Fibroblast of lung (primary cell): ENCODE data around the gene OR52B2. TPM values are rescaled to one million over a fixed set of nuclear protein-coding genes. Genes with fewer than 3 reads are reported as not detected.

Source experiments
- DNase-seq, 2 donors: peaks; one replicate each; pipeline versions ENCODE4 v3.0.0 to v3.0.0-alpha.2; 2010; ENCODE audit warnings: low read depth in 2 of 2
- H2AFZ ChIP-seq: 2 replicates; pipeline ENCODE4 v1.5.1; 2012; ENCODE audit warnings: low read length, control low read depth, inconsistent platforms
- H3K27ac ChIP-seq: 2 replicates; pipeline ENCODE4 v1.5.1; 2011; ENCODE audit warnings: low read length, control low read depth; ENCODE audit not compliant: insufficient read depth
- H3K27me3 ChIP-seq: 2 replicates; pipeline ENCODE4 v1.5.1; 2011; ENCODE audit warnings: mild to moderate bottlenecking, low read length; ENCODE audit not compliant: control insufficient read depth, insufficient read depth
- H3K36me3 ChIP-seq: 2 replicates; pipeline ENCODE4 v1.5.1; 2011; ENCODE audit warnings: low read length; ENCODE audit not compliant: control insufficient read depth, insufficient read depth
- H3K4me1 ChIP-seq: 2 replicates; pipeline ENCODE4 v1.5.1; 2011; ENCODE audit warnings: low read length; ENCODE audit not compliant: control insufficient read depth, insufficient read depth; ENCODE audit errors: extremely low read depth
- H3K4me2 ChIP-seq: 2 replicates; pipeline ENCODE4 v1.5.1; 2011; ENCODE audit warnings: low read length, control low read depth; ENCODE audit not compliant: insufficient read depth; ENCODE audit errors: extremely low read depth
- H3K4me3 ChIP-seq, 4 experiments: fragments of 200-600 bp in 1 of 4; sonication (generic) in 1 of 4; replicated peaks in 1 of 4; 2 replicates each; pipeline ENCODE4 v1.5.1; 2011 to 2016; ENCODE audit warnings: low read length in 4 of 4, low read depth in 3 of 4, mild to moderate bottlenecking in 3 of 4, control low read depth in 2 of 4, inconsistent platforms in 1 of 4, mixed read lengths in 1 of 4; ENCODE audit not compliant: insufficient read depth in 1 of 4; ENCODE audit errors: control extremely low read depth in 1 of 4
- H3K79me2 ChIP-seq: 2 replicates; pipeline ENCODE4 v1.5.1; 2012; ENCODE audit warnings: mild to moderate bottlenecking, low read length, inconsistent platforms; ENCODE audit not compliant: control insufficient read depth, insufficient read depth
- H3K9ac ChIP-seq: 2 replicates; pipeline ENCODE4 v1.5.1; 2011; ENCODE audit warnings: mild to moderate bottlenecking, low read length, control low read depth; ENCODE audit not compliant: insufficient read depth
- H3K9me3 ChIP-seq: 2 replicates; pipeline ENCODE4 v1.5.1; 2012; ENCODE audit warnings: low read depth, low read length; ENCODE audit not compliant: control insufficient read depth, insufficient read depth
- H4K20me1 ChIP-seq: 2 replicates; pipeline ENCODE4 v1.5.1; 2011; ENCODE audit warnings: low read length; ENCODE audit not compliant: control insufficient read depth, insufficient read depth; ENCODE audit errors: extremely low read depth
- CTCF ChIP-seq, 2 donors: IDR thresholded peaks in 1 of 2; conservative IDR thresholded peaks in 1 of 2; 1 replicate in 1 of 2; 2 replicates in 1 of 2; pipeline ENCODE4 v1.5.1; 2011 to 2012; ENCODE audit warnings: low read length in 2 of 2, control low read depth in 1 of 2, inconsistent platforms in 1 of 2, low read depth in 1 of 2, mild to moderate bottlenecking in 1 of 2
- EZH2 ChIP-seq: IDR thresholded peaks from 2 replicates; pipeline ENCODE4 v1.5.1; 2012; ENCODE audit warnings: low read length, control low read depth, mild to moderate bottlenecking; ENCODE audit errors: missing control alignments
- polyA plus RNA-seq, 2 donors: library from polyadenylated mRNA; depleted of rRNA in 1 of 2; stranded (reverse) in 1 of 2; unstranded in 1 of 2; fragments of >200 nt; gene quantifications; 2 replicates each; pipeline ENCODE4 v1.2.1, GENCODE V29; 2011 to 2012; ENCODE audit warnings: missing spikeins in 1 of 2
- total RNA-seq: library from RNA; depleted of rRNA; stranded (reverse); fragments of >200 nt; gene quantifications from 2 replicates; pipeline ENCODE4 v1.2.1, GENCODE V29; 2014

Gene OR52B2
- total and polyA plus RNA-seq, 2 donors (not counting 1 experiment from before 2014, with no cell fraction given): not detected

GRCh38 chr11:6132431-6132830 lies 37.7 kb downstream of the OR52B2 start:
- Histone ChIP-seq H3K27ac (no peak overlapping the region), H3K36me3 (no peaks in the 10 kb centered on the region), H3K79me2 (no peaks in the 10 kb centered on the region), H3K27me3 (no peaks in the 10 kb centered on the region), H3K9me3 (no peaks in the 10 kb centered on the region), H3K4me1 (no peaks in the 10 kb centered on the region), H3K4me3 (no peak overlapping the region), H3K9ac (no peak overlapping the region), H2AFZ (no peak overlapping the region), H3K4me2 (no peak overlapping the region), H4K20me1 (no peaks in the 10 kb centered on the region)
- TF ChIP-seq CTCF (conservative IDR thresholded peaks at IDR 0.05 in 1 of 2, IDR thresholded peaks at IDR 0.05 in 1 of 2; ENCODE audit: low read depth in 1 of 2, low read length in 2 of 2) (no peak), EZH2 (no peak)
- no peak for DNase-seq

- Histone ChIP-seq H3K4me1 (no peaks in the 10 kb centered on the region), H3K9ac (no peak overlapping the region), H3K4me2 (no peak overlapping the region), H3K27ac (no peak overlapping the region), H3K27me3 (no peaks in the 10 kb centered on the region), H2AFZ (no peak overlapping the region), H3K9me3 (no peaks in the 10 kb centered on the region), H3K79me2 (no peaks in the 10 kb centered on the region), H3K4me3 (no peak overlapping the region), H4K20me1 (no peaks in the 10 kb centered on the region), H3K36me3 (no peaks in the 10 kb centered on the region)
- DNase-seq: no peak
- TF ChIP-seq EZH2 (no peak), CTCF (conservative IDR thresholded peaks at IDR 0.05 in 1 of 2, IDR thresholded peaks at IDR 0.05 in 1 of 2; ENCODE audit: low read depth in 1 of 2, low read length in 2 of 2) (no peak)
Measured at GRCh38 chr11:6129635-6130034, 40.5 kb downstream of the OR52B2 start.

DNA sequence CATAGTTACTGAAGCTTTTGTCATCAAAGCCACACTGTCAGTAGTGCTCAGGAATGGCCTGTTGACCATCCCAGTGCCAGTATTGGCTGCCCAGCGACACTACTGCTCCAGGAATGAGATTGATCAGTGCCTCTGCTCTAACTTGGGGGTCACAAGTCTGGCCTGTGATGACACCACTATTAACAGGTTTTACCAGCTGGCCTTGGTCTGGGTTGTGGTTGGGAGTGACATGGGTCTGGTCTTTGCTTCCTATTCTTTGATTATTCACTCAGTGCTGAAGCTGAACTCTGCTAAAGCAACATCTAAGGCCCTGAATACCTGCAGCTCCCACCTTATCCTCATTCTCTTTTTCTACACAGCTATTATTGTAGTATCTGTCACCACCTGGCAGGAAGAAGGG lies 41.1 kb downstream of the OR52B2 start:
- Histone ChIP-seq H3K27ac (no peak overlapping the region), H3K4me3 (no peak overlapping the region), H3K9me3 (no peaks in the 10 kb centered on the region), H3K36me3 (no peaks in the 10 kb centered on the region), H3K79me2 (no peaks in the 10 kb centered on the region), H2AFZ (no peak overlapping the region), H3K9ac (no peak overlapping the region), H3K4me1 (no peaks in the 10 kb centered on the region), H3K27me3 (no peaks in the 10 kb centered on the region), H4K20me1 (no peaks in the 10 kb centered on the region), H3K4me2 (no peak overlapping the region)
- DNase-seq: no peak
- TF ChIP-seq EZH2 (no peak), CTCF (conservative IDR thresholded peaks at IDR 0.05 in 1 of 2, IDR thresholded peaks at IDR 0.05 in 1 of 2; ENCODE audit: low read depth in 1 of 2, low read length in 2 of 2) (no peak)
